A673 (cell line): Measurements from ENCODE around the gene VOPP1. TPM values are rescaled to one million over a fixed set of nuclear protein-coding genes. Genes with fewer than 3 reads are reported as not detected.

Experiments
- BruUV-seq: library from RNA; stranded (reverse); fragments of 400-500 nt; replicated peaks from 2 replicates; lab custom pipeline; 2021; lab: Mats Ljungman, UMichigan
- CTCF ChIA-PET: fragments of 300-600 bp; sonication (Branson Sonifier 250); formaldehyde crosslinking; loops from one replicate; lab custom pipeline; 2022; ENCODE audit warnings: antibody characterized with exemption; lab: Charles Lee
- POLR2A ChIA-PET: fragments of 300-600 bp; sonication (Branson Sonifier 250); formaldehyde crosslinking; loops from one replicate; lab custom pipeline; 2022; ENCODE audit warnings: antibody characterized with exemption; ENCODE audit not compliant: low non-redundant PET; lab: Charles Lee
- DNase-seq: peaks from one replicate; pipeline ENCODE4 v3.0.0-alpha.2; 2015; ENCODE audit warnings: low spot score
- H3K27ac ChIP-seq: fragments of 200-600 bp; sonication (generic); 2 replicates; pipeline ENCODE4 v1.5.1; 2016; ENCODE audit warnings: mixed run types, low read depth, mild to moderate bottlenecking, mixed read lengths, antibody characterized with exemption, low read length; ENCODE audit not compliant: poor library complexity, severe bottlenecking
- H3K27me3 ChIP-seq: fragments of 200-600 bp; sonication (generic); replicated peaks from 2 replicates; pipeline ENCODE4 v1.6.1; 2017; ENCODE audit warnings: mixed run types, low read depth, mild to moderate bottlenecking, mixed read lengths, antibody characterized with exemption, low read length; ENCODE audit not compliant: insufficient read depth, poor library complexity
- H3K36me3 ChIP-seq: fragments of 200-600 bp; sonication (generic); 2 replicates; pipeline ENCODE4 v1.6.1; 2016; ENCODE audit warnings: mixed run types, mild to moderate bottlenecking, mixed read lengths, antibody characterized with exemption, low read length; ENCODE audit not compliant: insufficient read depth, poor library complexity, severe bottlenecking
- H3K4me1 ChIP-seq: fragments of 200-600 bp; sonication (generic); 2 replicates; pipeline ENCODE4 v1.6.1; 2017; ENCODE audit warnings: mixed run types, mild to moderate bottlenecking, mixed read lengths, antibody characterized with exemption, low read length; ENCODE audit not compliant: insufficient read depth, poor library complexity, severe bottlenecking
- H3K4me3 ChIP-seq: fragments of 200-600 bp; sonication (generic); 2 replicates; pipeline ENCODE4 v1.5.1; 2016; ENCODE audit warnings: low read depth, mixed run types, mild to moderate bottlenecking, mixed read lengths, low read length; ENCODE audit not compliant: poor library complexity, severe bottlenecking
- H3K9me3 ChIP-seq: fragments of 200-600 bp; sonication (generic); 2 replicates; pipeline ENCODE4 v1.6.1; 2016; ENCODE audit warnings: mixed run types, low read depth, mild to moderate bottlenecking, mixed read lengths, antibody characterized with exemption, low read length; ENCODE audit not compliant: poor library complexity, severe bottlenecking
- CTCF ChIP-seq: fragments of 300-800, 200-600 bp; sonication (generic); conservative IDR thresholded peaks from 2 replicates; pipeline ENCODE4 v1.5.1; 2017; ENCODE audit warnings: low read depth, mild to moderate bottlenecking, antibody characterized with exemption, low read length, moderate library complexity, mixed read lengths
- EZH2 ChIP-seq: fragments of 200-600 bp; sonication (generic); IDR thresholded peaks from 2 replicates; pipeline ENCODE4 v1.6.1; 2017; ENCODE audit warnings: borderline replicate concordance, low read depth, mild to moderate bottlenecking, mixed read lengths, antibody characterized with exemption, low read length; ENCODE audit not compliant: poor library complexity, severe bottlenecking
- intact Hi-C: fragments of 100-400 bp; cut with micrococcal nuclease; formaldehyde crosslinking; loops from one replicate; pipeline ENCODE4 v1.10.0; 2022; ENCODE audit not compliant: unreplicated experiment
- total RNA-seq: library from RNA; stranded (reverse); gene quantifications from 2 replicates; pipeline ENCODE4 v1.2.3, GENCODE V29; 2021

Gene VOPP1
- total RNA-seq, 1 experiment from 2014 or later: 49.6 TPM

GRCh38 chr7:55478700-55479099, 93.6 kb downstream of the VOPP1 start:
- intact Hi-C loops: no loop called here
- H3K36me3 ChIP-seq: no peaks in the 10 kb centered on the region
- H3K27ac ChIP-seq: no peak overlapping the region
- BruUV-seq: no TSS peak
- TF ChIP-seq CTCF (no peak), EZH2 (no peak)
- no peak overlapping the region for H3K4me3 ChIP-seq
- DNase-seq: no peak
- H3K9me3 ChIP-seq: no peaks in the 10 kb centered on the region
- POLR2A ChIA-PET: no interaction called here
- CTCF ChIA-PET: no interaction called here
- no peaks in the 10 kb centered on the region for H3K4me1 ChIP-seq
- H3K27me3 ChIP-seq: no peaks in the 10 kb centered on the region

GRCh38 chr7:55477781-55478374, 94.4 kb downstream of the VOPP1 start:
- Histone ChIP-seq H3K4me1 (no peaks in the 10 kb centered on the region), H3K27ac (no peak overlapping the region), H3K27me3 (no peaks in the 10 kb centered on the region), H3K9me3 (no peaks in the 10 kb centered on the region), H3K4me3 (no peak overlapping the region), H3K36me3 (no peaks in the 10 kb centered on the region)
- CTCF ChIA-PET: no interaction called here
- TF ChIP-seq EZH2 (no peak), CTCF (no peak)
- no peak for DNase-seq
- POLR2A ChIA-PET: no interaction called here
- no TSS peak for BruUV-seq
- intact Hi-C loops: no loop called here

- no peak for DNase-seq
- no peaks in the 10 kb centered on the region for H3K36me3 ChIP-seq
- H3K4me3 ChIP-seq: no peak overlapping the region
- H3K27me3 ChIP-seq: no peaks in the 10 kb centered on the region
- intact Hi-C loops: no loop called here
- H3K9me3 ChIP-seq: no peaks in the 10 kb centered on the region
- no peaks in the 10 kb centered on the region for H3K4me1 ChIP-seq
- ChIA-PET POLR2A (no interaction called here), CTCF (no interaction called here)
- BruUV-seq: no TSS peak
- H3K27ac ChIP-seq: no peak overlapping the region
- TF ChIP-seq EZH2 (no peak), CTCF (no peak)
These were observed 95.2 kb downstream of the VOPP1 start for GRCh38 chr7:55476852-55477780.
